ENCODE measurements around the gene MAMDC2.

GRCh38 chr9:69997524-69997923 is 46.1 kb upstream of the MAMDC2 start:
- TF ChIP-seq EZH2 (IDR thresholded peaks at IDR 0.05) (no peak), POLR2AphosphoS5 (IDR thresholded peaks at IDR 0.05; ENCODE audit: borderline replicate concordance, low read depth, low read length) (no peak)

Data from SK-N-MC (cell line).